ENCODE data around the gene CCDC178.

Gene CCDC178

GRCh38 chr18:33115476-33115875 is 325.0 kb downstream of the CCDC178 start:
- no peak for DNase-seq (ENCODE audit: low spot score)
- TF ChIP-seq, protein P1, sequence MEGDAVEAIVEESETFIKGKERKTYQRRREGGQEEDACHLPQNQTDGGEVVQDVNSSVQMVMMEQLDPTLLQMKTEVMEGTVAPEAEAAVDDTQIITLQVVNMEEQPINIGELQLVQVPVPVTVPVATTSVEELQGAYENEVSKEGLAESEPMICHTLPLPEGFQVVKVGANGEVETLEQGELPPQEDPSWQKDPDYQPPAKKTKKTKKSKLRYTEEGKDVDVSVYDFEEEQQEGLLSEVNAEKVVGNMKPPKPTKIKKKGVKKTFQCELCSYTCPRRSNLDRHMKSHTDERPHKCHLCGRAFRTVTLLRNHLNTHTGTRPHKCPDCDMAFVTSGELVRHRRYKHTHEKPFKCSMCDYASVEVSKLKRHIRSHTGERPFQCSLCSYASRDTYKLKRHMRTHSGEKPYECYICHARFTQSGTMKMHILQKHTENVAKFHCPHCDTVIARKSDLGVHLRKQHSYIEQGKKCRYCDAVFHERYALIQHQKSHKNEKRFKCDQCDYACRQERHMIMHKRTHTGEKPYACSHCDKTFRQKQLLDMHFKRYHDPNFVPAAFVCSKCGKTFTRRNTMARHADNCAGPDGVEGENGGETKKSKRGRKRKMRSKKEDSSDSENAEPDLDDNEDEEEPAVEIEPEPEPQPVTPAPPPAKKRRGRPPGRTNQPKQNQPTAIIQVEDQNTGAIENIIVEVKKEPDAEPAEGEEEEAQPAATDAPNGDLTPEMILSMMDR (IDR thresholded peaks at IDR 0.05), result no peak
- no peak overlapping the region for H3K27ac ChIP-seq
- H3K4me3 ChIP-seq, result no peak overlapping the region

DNA sequence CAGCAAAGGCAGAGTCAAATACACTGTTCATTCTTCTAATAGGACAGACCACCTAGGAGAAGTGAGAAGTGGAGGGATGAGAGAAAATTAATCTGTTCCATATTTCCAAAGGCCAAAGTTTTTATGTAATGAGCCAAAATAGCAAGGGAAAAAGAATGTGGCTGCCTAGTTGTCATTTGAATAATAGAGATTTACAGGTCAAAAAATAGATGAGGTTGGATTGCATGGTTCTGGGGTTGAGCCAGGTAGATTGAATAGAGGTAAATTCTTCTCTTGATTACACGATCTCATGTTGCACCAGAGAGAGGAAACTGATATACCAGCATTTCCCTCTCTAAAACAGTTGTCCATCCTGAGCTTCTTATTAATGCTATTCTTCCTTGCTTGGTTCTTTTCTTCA is 325.8 kb downstream of the CCDC178 start:
- no peak overlapping the region for H3K4me3 ChIP-seq
- H3K27ac ChIP-seq, result no peak overlapping the region
- TF ChIP-seq, protein P1 (IDR thresholded peaks at IDR 0.05), result no peak
- no peak for DNase-seq (ENCODE audit: low spot score)

- no peak overlapping the region for H3K27ac ChIP-seq
- TF ChIP-seq, protein P1 (IDR thresholded peaks at IDR 0.05), result no peak
Observed at GRCh38 chr18:33113416-33113815, 327.1 kb downstream of the CCDC178 start.

GRCh38 chr18:33107511-33107910 is 333.0 kb downstream of the CCDC178 start:
- DNase-seq (ENCODE audit: low spot score), result no peak
- TF ChIP-seq, protein P1 (IDR thresholded peaks at IDR 0.05), result no peak
- Histone ChIP-seq H3K4me3 (no peak overlapping the region), H3K27ac (no peak overlapping the region)

More at GRCh38 chr18:33113416-33113815, 327.1 kb downstream of the CCDC178 start:
- no peak for DNase-seq (ENCODE audit: low spot score)
- H3K4me3 ChIP-seq, result no peak overlapping the region

GRCh38 chr18:33101316-33101715 is 339.2 kb downstream of the CCDC178 start:
- no peak for DNase-seq (ENCODE audit: low spot score)
- Histone ChIP-seq H3K27ac (no peak overlapping the region), H3K4me3 (no peak overlapping the region)
- TF ChIP-seq, protein P1 (IDR thresholded peaks at IDR 0.05), result no peak

GRCh38 chr18:33099626-33100025 is 340.9 kb downstream of the CCDC178 start:
- H3K27ac ChIP-seq, result no peak overlapping the region
- H3K4me3 ChIP-seq, result no peak overlapping the region
- no peak for DNase-seq (ENCODE audit: low spot score)
- TF ChIP-seq, protein P1 (IDR thresholded peaks at IDR 0.05), result no peak

DNA sequence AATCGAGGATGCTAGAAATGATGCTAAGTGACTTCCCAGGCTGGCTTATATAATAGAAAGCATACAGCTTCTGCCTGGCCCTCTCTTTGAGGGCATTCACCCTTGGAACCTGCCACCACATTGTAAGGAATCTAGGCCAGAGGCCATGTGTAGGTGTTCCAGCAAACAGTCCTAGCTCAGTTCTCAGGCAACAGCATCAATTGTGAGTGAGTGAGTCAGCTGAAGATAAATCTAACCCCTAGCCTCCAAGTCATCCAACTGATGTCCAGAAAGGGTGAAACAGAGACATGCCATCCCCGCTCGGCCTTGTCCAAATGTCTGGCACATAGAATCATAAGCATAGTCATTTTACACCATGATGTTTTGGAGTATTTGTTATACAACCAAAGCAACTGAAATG is 343.4 kb downstream of the CCDC178 start:
- H3K4me3 ChIP-seq, result no peak overlapping the region
- TF ChIP-seq, protein P1 (IDR thresholded peaks at IDR 0.05), result no peak
- DNase-seq (ENCODE audit: low spot score), result no peak
- no peak overlapping the region for H3K27ac ChIP-seq
